SU-DHL-6 (cell line): Measurements from ENCODE around the gene CCDC80.

Experiments used
- EZH2phosphoT487 ChIP-seq: fragments of 200-600 bp; sonication (generic), shearing (Covaris generic); conservative IDR thresholded peaks from 2 replicates; pipeline ENCODE4 v1.6.1; 2018; ENCODE audit warnings: mild to moderate bottlenecking, antibody characterized with exemption, low read length, moderate library complexity, mixed read lengths
- TF ChIP-seq, protein P1 (sequence below): fragments of 200-600 bp; sonication (generic); IDR thresholded peaks from one replicate; pipeline ENCODE4 v1.5.1; 2017; ENCODE audit warnings: antibody characterized with exemption, mild to moderate bottlenecking, low read length, moderate library complexity; ENCODE audit not compliant: insufficient read depth, poor library complexity, severe bottlenecking

DNA sequence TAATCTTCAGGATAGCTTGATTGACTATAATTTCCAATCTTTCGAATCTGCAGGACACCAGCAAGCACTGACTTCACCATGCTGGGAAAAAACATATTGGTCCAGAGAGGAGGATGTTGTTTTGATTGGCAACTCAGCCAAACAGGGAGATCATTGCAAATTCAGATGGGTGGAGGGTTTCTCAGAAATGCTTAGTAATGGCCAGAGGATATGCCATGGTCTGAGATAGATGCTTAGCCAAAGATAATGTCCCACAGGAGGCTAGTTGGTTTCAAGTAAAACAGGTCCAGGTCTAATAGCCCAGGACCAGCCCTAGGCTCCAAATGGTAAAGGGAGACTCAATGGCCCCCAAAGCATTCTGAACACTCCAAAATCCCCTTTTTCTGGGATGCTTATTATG, 46.7 kb upstream of the CCDC80 start:
- TF ChIP-seq, protein P1, sequence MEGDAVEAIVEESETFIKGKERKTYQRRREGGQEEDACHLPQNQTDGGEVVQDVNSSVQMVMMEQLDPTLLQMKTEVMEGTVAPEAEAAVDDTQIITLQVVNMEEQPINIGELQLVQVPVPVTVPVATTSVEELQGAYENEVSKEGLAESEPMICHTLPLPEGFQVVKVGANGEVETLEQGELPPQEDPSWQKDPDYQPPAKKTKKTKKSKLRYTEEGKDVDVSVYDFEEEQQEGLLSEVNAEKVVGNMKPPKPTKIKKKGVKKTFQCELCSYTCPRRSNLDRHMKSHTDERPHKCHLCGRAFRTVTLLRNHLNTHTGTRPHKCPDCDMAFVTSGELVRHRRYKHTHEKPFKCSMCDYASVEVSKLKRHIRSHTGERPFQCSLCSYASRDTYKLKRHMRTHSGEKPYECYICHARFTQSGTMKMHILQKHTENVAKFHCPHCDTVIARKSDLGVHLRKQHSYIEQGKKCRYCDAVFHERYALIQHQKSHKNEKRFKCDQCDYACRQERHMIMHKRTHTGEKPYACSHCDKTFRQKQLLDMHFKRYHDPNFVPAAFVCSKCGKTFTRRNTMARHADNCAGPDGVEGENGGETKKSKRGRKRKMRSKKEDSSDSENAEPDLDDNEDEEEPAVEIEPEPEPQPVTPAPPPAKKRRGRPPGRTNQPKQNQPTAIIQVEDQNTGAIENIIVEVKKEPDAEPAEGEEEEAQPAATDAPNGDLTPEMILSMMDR = no peak
- no peak for TF ChIP-seq EZH2phosphoT487
